Cerebellar nuclear complex (tissue), 1 donor: ENCODE results near the gene MLPH.

Source experiments
- DNase-seq, 2 experiments: peaks; one replicate each; lab custom pipeline; 2025; lab: John Stamatoyannopoulos, UW

MLPH gene

GRCh38 chr2:237480556-237480955 is 6.5 kb upstream of the MLPH start:
- DNase-seq: no peak

GRCh38 chr2:237480988-237481525 is 6.0 kb upstream of the MLPH start:
- DNase-seq: no peak

GRCh38 chr2:237482485-237482884 is 4.6 kb upstream of the MLPH start:
- DNase-seq: no peak

GRCh38 chr2:237483018-237483731 is 3.9 kb upstream of the MLPH start:
- DNase-seq: no peak

- no peak for DNase-seq
These were observed 1.7 kb upstream of the MLPH start for GRCh38 chr2:237485304-237485703.

- no peak for DNase-seq
These were observed 1.2 kb upstream of the MLPH start for GRCh38 chr2:237485844-237486243.

- DNase-seq: no peak
These were observed 675 bp upstream of the MLPH start for GRCh38 chr2:237486334-237486818.

GRCh38 chr2:237487496-237487895 is 445 bp downstream of the MLPH start:
- DNase-seq: no peak

GRCh38 chr2:237488295-237488694 is 1.2 kb downstream of the MLPH start:
- DNase-seq: no peak

- DNase-seq: no peak
These were observed 2.1 kb downstream of the MLPH start for GRCh38 chr2:237488901-237489860.

GRCh38 chr2:237490009-237490711 is 3.1 kb downstream of the MLPH start:
- no peak for DNase-seq

- DNase-seq: no peak
These were observed 3.7 kb downstream of the MLPH start for GRCh38 chr2:237490795-237491194.

GRCh38 chr2:237491515-237492118 is 4.6 kb downstream of the MLPH start:
- no peak for DNase-seq

GRCh38 chr2:237492137-237492890 is 5.3 kb downstream of the MLPH start:
- DNase-seq: no peak

- no peak for DNase-seq
These were observed 7.0 kb downstream of the MLPH start for GRCh38 chr2:237494066-237494465.

GRCh38 chr2:237495521-237496117 is 8.6 kb downstream of the MLPH start:
- DNase-seq: no peak

- DNase-seq: no peak
These were observed 9.4 kb downstream of the MLPH start for GRCh38 chr2:237496428-237496827.

GRCh38 chr2:237497009-237497837 is 10.2 kb downstream of the MLPH start:
- no peak for DNase-seq

- DNase-seq: no peak
These were observed 10.8 kb downstream of the MLPH start for GRCh38 chr2:237497838-237498186.

- DNase-seq: no peak
These were observed 11.3 kb downstream of the MLPH start for GRCh38 chr2:237498341-237498740.
